PFSK-1 (cell line): ENCODE measurements around the gene RIIAD1.

Source experiments
- FOXP2 ChIP-seq: optimal IDR thresholded peaks from 2 replicates; pipeline ENCODE3; 2011; ENCODE audit warnings: borderline replicate concordance, control low read depth, inconsistent platforms; ENCODE audit not compliant: insufficient read depth; ENCODE audit errors: extremely low read length, extremely low read depth
- POLR2AphosphoS5 ChIP-seq: IDR thresholded peaks from 2 replicates; pipeline ENCODE4 v1.6.1; 2012; ENCODE audit warnings: low read depth, mild to moderate bottlenecking, control low read depth, low read length, moderate library complexity
- TAF1 ChIP-seq: IDR thresholded peaks from 2 replicates; pipeline ENCODE4 v1.6.1; 2012; ENCODE audit warnings: low read length, control low read depth, borderline replicate concordance; ENCODE audit not compliant: insufficient read depth
- TF ChIP-seq, protein P1 (sequence below), 2 experiments: IDR thresholded peaks; 2 replicates each; pipeline versions ENCODE4 v1.6.1 to v1.8.0; 2011 to 2012; ENCODE audit warnings: low read depth in 2 of 2, low read length in 2 of 2, control low read depth in 1 of 2, inconsistent platforms in 1 of 2, mild to moderate bottlenecking in 1 of 2, moderate library complexity in 1 of 2; ENCODE audit not compliant: insufficient read depth in 1 of 2

- TF ChIP-seq, protein P1, sequence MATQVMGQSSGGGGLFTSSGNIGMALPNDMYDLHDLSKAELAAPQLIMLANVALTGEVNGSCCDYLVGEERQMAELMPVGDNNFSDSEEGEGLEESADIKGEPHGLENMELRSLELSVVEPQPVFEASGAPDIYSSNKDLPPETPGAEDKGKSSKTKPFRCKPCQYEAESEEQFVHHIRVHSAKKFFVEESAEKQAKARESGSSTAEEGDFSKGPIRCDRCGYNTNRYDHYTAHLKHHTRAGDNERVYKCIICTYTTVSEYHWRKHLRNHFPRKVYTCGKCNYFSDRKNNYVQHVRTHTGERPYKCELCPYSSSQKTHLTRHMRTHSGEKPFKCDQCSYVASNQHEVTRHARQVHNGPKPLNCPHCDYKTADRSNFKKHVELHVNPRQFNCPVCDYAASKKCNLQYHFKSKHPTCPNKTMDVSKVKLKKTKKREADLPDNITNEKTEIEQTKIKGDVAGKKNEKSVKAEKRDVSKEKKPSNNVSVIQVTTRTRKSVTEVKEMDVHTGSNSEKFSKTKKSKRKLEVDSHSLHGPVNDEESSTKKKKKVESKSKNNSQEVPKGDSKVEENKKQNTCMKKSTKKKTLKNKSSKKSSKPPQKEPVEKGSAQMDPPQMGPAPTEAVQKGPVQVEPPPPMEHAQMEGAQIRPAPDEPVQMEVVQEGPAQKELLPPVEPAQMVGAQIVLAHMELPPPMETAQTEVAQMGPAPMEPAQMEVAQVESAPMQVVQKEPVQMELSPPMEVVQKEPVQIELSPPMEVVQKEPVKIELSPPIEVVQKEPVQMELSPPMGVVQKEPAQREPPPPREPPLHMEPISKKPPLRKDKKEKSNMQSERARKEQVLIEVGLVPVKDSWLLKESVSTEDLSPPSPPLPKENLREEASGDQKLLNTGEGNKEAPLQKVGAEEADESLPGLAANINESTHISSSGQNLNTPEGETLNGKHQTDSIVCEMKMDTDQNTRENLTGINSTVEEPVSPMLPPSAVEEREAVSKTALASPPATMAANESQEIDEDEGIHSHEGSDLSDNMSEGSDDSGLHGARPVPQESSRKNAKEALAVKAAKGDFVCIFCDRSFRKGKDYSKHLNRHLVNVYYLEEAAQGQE (IDR thresholded peaks at IDR 0.05; ENCODE audit: insufficient read depth in 1 of 2, low read depth in 2 of 2, low read length in 2 of 2) = no peak
- TF ChIP-seq POLR2AphosphoS5 (no peak), TAF1 (no peak), FOXP2 (no peak)
These were observed 2.7 kb upstream of the RIIAD1 start for GRCh38 chr1:151718666-151719065.
